ENCODE results near the gene CNTFR. TPM values are rescaled to one million over a fixed set of nuclear protein-coding genes. Genes with fewer than 3 reads are reported as not detected.

Gene CNTFR
- total RNA-seq, 4 donors from 2014 or later, result 19.7 to 146 (median 118) TPM

GRCh38 chr9:34506623-34507022 is 82.9 kb downstream of the CNTFR start:
- Histone ChIP-seq H3K27me3 (no peaks in the 10 kb centered on the region), H3K4me3 (no peak overlapping the region), H3K9me3 (no peaks in the 10 kb centered on the region), H3K36me3 (no peaks in the 10 kb centered on the region), H3K4me1 (peaks cover 0 to 6% of the 10 kb centered on the region in 2 donors), H3K27ac (no peak overlapping the region)
- intact Hi-C loops (cut with DNase I; ENCODE audit: low total_unique reads) (no loop called here), in situ Hi-C loops (cut with MboI; ENCODE audit: low sequenced_read_pairs in 4 of 4) (loop anchor here in 1 of 4 donors (25.0 kb wide), 1 partner anchor 106 kb away; the partner anchor contains the start of genes DCTN3 and RPP25L)
- no peak for ATAC-seq
- TF ChIP-seq CTCF (IDR thresholded peaks at IDR 0.05 in 4 of 5, conservative IDR thresholded peaks at IDR 0.05 in 1 of 5) (no peak), POLR2A (IDR thresholded peaks at IDR 0.05) (no peak)
- no peak for DNase-seq

DNA sequence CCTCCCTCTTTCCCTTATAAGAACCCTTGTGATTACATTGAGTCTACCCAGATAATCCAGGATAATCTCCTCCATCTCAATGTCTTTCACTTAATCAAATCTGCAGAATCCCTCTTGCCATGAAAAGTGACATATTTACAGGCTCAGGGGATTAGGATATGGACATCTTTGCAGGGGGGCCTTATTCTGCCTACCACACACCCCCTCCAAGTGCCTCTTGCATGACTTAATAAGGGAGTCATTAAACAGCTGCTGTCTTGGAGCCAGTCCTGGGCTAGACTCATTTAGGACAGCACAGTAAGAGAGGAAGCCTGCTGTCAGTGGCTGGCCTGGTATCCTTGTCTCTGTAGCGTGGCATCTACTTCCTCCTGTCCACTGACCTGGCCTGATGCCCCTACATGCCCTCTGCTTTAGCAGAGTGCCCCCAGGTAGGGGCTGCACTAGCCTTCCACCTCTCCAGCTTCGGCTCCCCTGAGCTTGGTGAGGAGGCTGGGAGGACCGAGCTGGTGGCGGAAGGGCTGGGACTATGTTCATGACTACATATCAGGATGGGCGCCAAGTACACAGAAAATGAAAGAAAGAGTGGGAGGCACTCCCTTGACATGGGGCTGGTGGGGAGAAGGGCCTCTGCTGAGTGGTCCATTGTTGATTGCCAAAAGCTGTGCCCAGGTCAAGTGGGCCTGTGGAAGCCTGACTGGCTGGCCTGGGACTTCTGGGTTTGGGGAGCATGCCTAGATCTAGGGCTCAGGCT is 84.0 kb downstream of the CNTFR start:
- no peaks in the 10 kb centered on the region for H3K9me3 ChIP-seq
- no peaks in the 10 kb centered on the region for H3K36me3 ChIP-seq
- H3K27ac ChIP-seq, result no peak overlapping the region
- no peak for ATAC-seq
- no peak overlapping the region for H3K4me3 ChIP-seq
- intact Hi-C loops (cut with DNase I; ENCODE audit: low total_unique reads), result no loop called here
- DNase-seq, result no peak
- H3K27me3 ChIP-seq, result no peaks in the 10 kb centered on the region
- peaks cover 0 to 6% of the 10 kb centered on the region in 2 donors for H3K4me1 ChIP-seq
- TF ChIP-seq POLR2A (IDR thresholded peaks at IDR 0.05) (no peak), CTCF (IDR thresholded peaks at IDR 0.05 in 4 of 5, conservative IDR thresholded peaks at IDR 0.05 in 1 of 5) (no peak)
- in situ Hi-C loops (cut with MboI; ENCODE audit: low sequenced_read_pairs in 4 of 4), result loop anchor here in 1 of 4 donors (25.0 kb wide), 1 partner anchor 107 kb away; the partner anchor contains the start of genes DCTN3 and RPP25L

DNA sequence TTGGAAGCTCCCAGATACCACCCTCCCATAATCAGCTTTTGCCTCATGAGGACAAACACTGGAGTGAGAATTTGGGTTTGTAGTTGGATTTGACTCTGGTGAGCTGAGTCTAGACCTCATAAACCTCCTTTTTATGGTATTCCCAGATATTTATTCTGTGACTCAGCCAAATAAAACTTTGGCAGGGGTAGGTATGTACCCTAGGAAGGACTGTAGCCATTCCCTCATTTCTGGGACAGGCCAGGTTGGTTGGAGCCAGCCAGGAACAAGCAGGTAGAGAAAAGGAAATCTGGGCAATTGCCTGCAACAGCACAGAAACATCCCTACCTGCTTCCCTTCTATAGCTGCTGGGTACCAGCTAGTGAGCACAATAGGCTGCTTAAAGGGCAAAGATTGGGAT is 86.1 kb downstream of the CNTFR start:
- in situ Hi-C loops (cut with MboI; ENCODE audit: low sequenced_read_pairs in 4 of 4), result loop anchor here in 2 of 4 donors (5.0 to 25.0 kb wide), 2 partner anchors 96 to 109 kb away; partner anchors contain the start of genes DCTN3 (in 1 of the 2) and RPP25L (in 1 of the 2)
- Histone ChIP-seq H3K27ac (no peak overlapping the region), H3K27me3 (no peaks in the 10 kb centered on the region), H3K9me3 (no peaks in the 10 kb centered on the region), H3K4me3 (no peak overlapping the region), H3K4me1 (no peaks in the 10 kb centered on the region), H3K36me3 (no peaks in the 10 kb centered on the region)
- intact Hi-C loops (cut with DNase I; ENCODE audit: low total_unique reads), result loop anchor here (5.0 kb wide), 2 partner anchors 51 to 171 kb away; no protein-coding TSS in a partner anchor
- no peak for DNase-seq
- no peak for TF ChIP-seq CTCF (IDR thresholded peaks at IDR 0.05 in 4 of 5, conservative IDR thresholded peaks at IDR 0.05 in 1 of 5)
- TF ChIP-seq POLR2A (IDR thresholded peaks at IDR 0.05), result no peak
- no peak for ATAC-seq

DNA sequence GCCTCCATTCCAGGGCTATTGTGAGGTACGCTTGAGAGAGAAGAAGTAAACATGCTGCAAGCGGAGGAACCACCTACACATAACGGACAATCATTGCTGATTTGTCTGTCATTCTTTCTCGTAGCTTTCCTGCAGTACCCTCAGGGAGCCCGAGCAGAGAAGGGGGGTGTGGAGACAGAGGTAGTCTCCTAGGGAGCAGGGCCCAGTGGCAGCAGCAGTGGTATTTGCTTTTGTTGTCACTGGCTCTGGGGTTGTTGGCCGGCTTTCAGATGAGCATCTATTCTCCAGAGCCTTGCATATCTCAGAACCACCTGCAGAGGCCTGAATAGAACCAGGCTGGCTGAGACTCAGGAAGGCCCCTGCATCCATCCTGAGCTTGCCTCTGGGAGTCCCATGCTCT is 86.6 kb downstream of the CNTFR start:
- TF ChIP-seq CTCF (IDR thresholded peaks at IDR 0.05 in 4 of 5, conservative IDR thresholded peaks at IDR 0.05 in 1 of 5) (no peak), POLR2A (IDR thresholded peaks at IDR 0.05) (no peak)
- Histone ChIP-seq H3K4me3 (no peak overlapping the region), H3K27ac (no peak overlapping the region), H3K9me3 (no peaks in the 10 kb centered on the region), H3K4me1 (no peaks in the 10 kb centered on the region), H3K27me3 (no peaks in the 10 kb centered on the region), H3K36me3 (no peaks in the 10 kb centered on the region)
- in situ Hi-C loops (cut with MboI; ENCODE audit: low sequenced_read_pairs in 4 of 4), result loop anchor here in 2 of 4 donors (5.0 to 25.0 kb wide), 2 partner anchors 96 to 109 kb away; partner anchors contain the start of genes DCTN3 (in 1 of the 2) and RPP25L (in 1 of the 2)
- ATAC-seq (no peak), DNase-seq (no peak)
- intact Hi-C loops (cut with DNase I; ENCODE audit: low total_unique reads), result loop anchor here (5.0 kb wide), 2 partner anchors 51 to 171 kb away; no protein-coding TSS in a partner anchor
